Neuronal stem cell (in vitro differentiated cells): ENCODE data around the gene LRRC27.

Experiments used
- DNase-seq: peaks from one replicate; pipeline ENCODE4 v3.0.0-alpha.2; 2013; ENCODE audit warnings: low spot score
- H2AFZ ChIP-seq: one replicate; pipeline ENCODE4 v1.6.1; 2013; ENCODE audit warnings: mild to moderate bottlenecking, low read length, inconsistent platforms
- H2AK5ac ChIP-seq: 2 replicates; pipeline ENCODE4 v1.6.1; 2013; ENCODE audit warnings: low read depth, mild to moderate bottlenecking, inconsistent platforms, low read length, moderate library complexity, mixed read lengths
- H2BK120ac ChIP-seq: 2 replicates; pipeline ENCODE4 v1.6.1; 2013; ENCODE audit warnings: low read depth, mild to moderate bottlenecking, inconsistent platforms, low read length, moderate library complexity, mixed read lengths
- H2BK12ac ChIP-seq: one replicate; pipeline ENCODE4 v1.6.1; 2013; ENCODE audit warnings: low read length, inconsistent platforms
- H2BK15ac ChIP-seq: 2 replicates; pipeline ENCODE4 v1.6.1; 2013; ENCODE audit warnings: mild to moderate bottlenecking, low read length, inconsistent platforms, mixed read lengths
- H2BK5ac ChIP-seq: one replicate; pipeline ENCODE4 v1.6.1; 2013; ENCODE audit warnings: inconsistent platforms, mild to moderate bottlenecking, low read length, moderate library complexity
- H3K14ac ChIP-seq: one replicate; pipeline ENCODE4 v1.6.1; 2013; ENCODE audit warnings: low read length, inconsistent platforms
- H3K18ac ChIP-seq: 2 replicates; pipeline ENCODE4 v1.6.1; 2013; ENCODE audit warnings: low read length, inconsistent platforms
- H3K23ac ChIP-seq: 2 replicates; pipeline ENCODE4 v1.6.1; 2013; ENCODE audit warnings: low read depth, mild to moderate bottlenecking, mixed read lengths, low read length, inconsistent platforms; ENCODE audit not compliant: poor library complexity
- H3K27ac ChIP-seq: replicated peaks from 3 replicates; pipeline ENCODE4 v1.5.1; 2013; ENCODE audit warnings: low read length, inconsistent platforms
- H3K27me3 ChIP-seq, 3 experiments: 2 replicates each; pipeline ENCODE4 v1.6.1; 2013; ENCODE audit warnings: low read length in 3 of 3, mild to moderate bottlenecking in 2 of 3, inconsistent platforms in 1 of 3, low read depth in 1 of 3, mixed read lengths in 1 of 3, moderate library complexity in 1 of 3; ENCODE audit not compliant: control insufficient read depth in 3 of 3, insufficient read depth in 3 of 3
- H3K36me3 ChIP-seq, 2 donors: replicated peaks in 1 of 2; 2 replicates each; pipeline ENCODE4 v1.6.1; 2013; ENCODE audit warnings: low read length in 2 of 2; ENCODE audit not compliant: control insufficient read depth in 2 of 2, insufficient read depth in 2 of 2
- H3K4ac ChIP-seq: 2 replicates; pipeline ENCODE4 v1.6.1; 2013; ENCODE audit warnings: inconsistent platforms, mild to moderate bottlenecking, low read length, moderate library complexity
- H3K4me1 ChIP-seq, 2 donors: 1 replicate in 1 of 2; 2 replicates in 1 of 2; pipeline ENCODE4 v1.6.1; 2013; ENCODE audit warnings: low read length in 2 of 2, low read depth in 1 of 2; ENCODE audit not compliant: control insufficient read depth in 2 of 2, insufficient read depth in 1 of 2
- H3K4me2 ChIP-seq: one replicate; pipeline ENCODE4 v1.6.1; 2013; ENCODE audit warnings: mild to moderate bottlenecking, low read length, inconsistent platforms; ENCODE audit not compliant: insufficient read depth, poor library complexity, severe bottlenecking
- H3K4me3 ChIP-seq, 2 donors: 2 replicates each; pipeline ENCODE4 v1.5.1; 2013; ENCODE audit warnings: low read length in 2 of 2, mild to moderate bottlenecking in 2 of 2, inconsistent platforms in 1 of 2, moderate library complexity in 1 of 2
- H3K79me1 ChIP-seq: one replicate; pipeline ENCODE4 v1.6.1; 2013; ENCODE audit warnings: low read depth, mild to moderate bottlenecking, inconsistent platforms, low read length, moderate library complexity
- H3K9ac ChIP-seq: one replicate; pipeline ENCODE4 v1.6.1; 2013; ENCODE audit warnings: mild to moderate bottlenecking, low read depth, low read length, inconsistent platforms; ENCODE audit not compliant: poor library complexity
- H3K9me3 ChIP-seq, 2 donors: replicated peaks in 1 of 2; 2 replicates each; pipeline versions ENCODE3 to v1.6.1; 2013; ENCODE audit warnings: low read length in 2 of 2, mild to moderate bottlenecking in 2 of 2, inconsistent platforms in 1 of 2, low read depth in 1 of 2, mixed read lengths in 1 of 2, moderate library complexity in 1 of 2; ENCODE audit not compliant: control insufficient read depth in 2 of 2, insufficient read depth in 1 of 2
- H4K8ac ChIP-seq: one replicate; pipeline ENCODE4 v1.6.1; 2013; ENCODE audit warnings: low read depth, mild to moderate bottlenecking, inconsistent platforms, low read length, moderate library complexity
- H4K91ac ChIP-seq: one replicate; pipeline ENCODE4 v1.6.1; 2013; ENCODE audit warnings: low read length, low read depth, mild to moderate bottlenecking, inconsistent platforms; ENCODE audit not compliant: poor library complexity
- WGBS, 2 donors: extraction: QIAGEN DNeasy Blood & Tissue Kit; methylation state at CpG; one replicate each; pipeline ENCODE4 v1.1.7; 2013; ENCODE audit warnings: missing lambda C conversion rate in 2 of 2, mixed read lengths in 1 of 2; ENCODE audit not compliant: insufficient read length in 2 of 2, insufficient replicate concordance in 1 of 2; ENCODE audit errors: extremely low coverage in 2 of 2; 5-methylcytosine and 5-hydroxymethylcytosine counted together

LRRC27 gene

DNA sequence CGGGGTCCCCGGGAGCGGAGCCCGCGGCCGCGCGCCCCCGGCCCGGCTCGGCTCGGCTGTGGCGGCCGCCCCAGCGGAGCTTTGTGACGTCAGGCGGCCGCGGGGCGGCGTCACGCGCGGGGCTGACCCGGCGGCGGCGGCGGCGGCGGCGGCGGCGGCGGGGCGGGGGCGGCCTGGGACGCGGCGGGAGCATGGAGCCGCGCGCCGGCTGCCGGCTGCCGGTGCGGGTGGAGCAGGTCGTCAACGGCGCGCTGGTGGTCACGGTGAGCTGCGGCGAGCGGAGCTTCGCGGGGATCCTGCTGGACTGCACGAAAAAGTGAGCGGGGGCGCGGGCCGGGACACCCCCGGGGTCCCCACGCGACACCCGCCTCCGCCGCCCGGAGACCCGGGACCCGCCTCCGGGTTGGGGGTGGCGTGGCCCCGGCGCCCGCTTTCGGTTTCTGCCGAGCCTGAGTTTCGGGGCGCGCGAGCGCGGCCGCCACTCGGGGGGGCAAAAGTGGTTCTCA is 65.1 kb downstream of the LRRC27 start, which contains the start of gene PWWP2B:
Gene PWWP2B, plus strand, starts transcription at position 165 of the 506 bp plus-strand sequence. Its CDS starts 27 bp downstream, at position 192.
- H3K36me3 ChIP-seq, result no peaks in the 10 kb centered on the region
- peak within 1 kb of the TSS; percentile 90 for H3K4me2 ChIP-seq
- H2BK120ac ChIP-seq, result no peak within 1 kb of the TSS
- peak within 1 kb of the TSS; percentile 44 for H2BK15ac ChIP-seq
- peak within 1 kb of the TSS; percentile 60 for H3K23ac ChIP-seq
- H2AFZ ChIP-seq, result peak within 1 kb of the TSS; percentile 93
- H3K27ac ChIP-seq, result no peak within 1 kb of the TSS
- H2BK5ac ChIP-seq, result no peak within 1 kb of the TSS
- no peak within 1 kb of the TSS for H3K14ac ChIP-seq
- H3K9me3 ChIP-seq, result peaks cover 0 to 2% of the 10 kb centered on the region in 2 donors
- H4K8ac ChIP-seq, result no peak within 1 kb of the TSS
- no CpG with 5 or more reads among the region's 86 CpGs for WGBS, 2 donors
- peak within 1 kb of the TSS; percentile 97 for H3K18ac ChIP-seq
- H4K91ac ChIP-seq, result no peak within 1 kb of the TSS
- H3K79me1 ChIP-seq, result peaks cover 1% of the 10 kb centered on the region
- H2AK5ac ChIP-seq, result no peak within 1 kb of the TSS
- H2BK12ac ChIP-seq, result no peak within 1 kb of the TSS
- no peak within 1 kb of the TSS for H3K4ac ChIP-seq
- peaks cover 8 to 11% of the 10 kb centered on the region in 2 donors for H3K4me1 ChIP-seq
- peaks cover 0 to 23% (median 0%) of the 10 kb centered on the region in 3 experiments for H3K27me3 ChIP-seq
- H3K9ac ChIP-seq, result peak within 1 kb of the TSS; percentile 89
- peak within 1 kb of the TSS; percentile 77 to 81 for H3K4me3 ChIP-seq
- DNase-seq, result no peak

DNA sequence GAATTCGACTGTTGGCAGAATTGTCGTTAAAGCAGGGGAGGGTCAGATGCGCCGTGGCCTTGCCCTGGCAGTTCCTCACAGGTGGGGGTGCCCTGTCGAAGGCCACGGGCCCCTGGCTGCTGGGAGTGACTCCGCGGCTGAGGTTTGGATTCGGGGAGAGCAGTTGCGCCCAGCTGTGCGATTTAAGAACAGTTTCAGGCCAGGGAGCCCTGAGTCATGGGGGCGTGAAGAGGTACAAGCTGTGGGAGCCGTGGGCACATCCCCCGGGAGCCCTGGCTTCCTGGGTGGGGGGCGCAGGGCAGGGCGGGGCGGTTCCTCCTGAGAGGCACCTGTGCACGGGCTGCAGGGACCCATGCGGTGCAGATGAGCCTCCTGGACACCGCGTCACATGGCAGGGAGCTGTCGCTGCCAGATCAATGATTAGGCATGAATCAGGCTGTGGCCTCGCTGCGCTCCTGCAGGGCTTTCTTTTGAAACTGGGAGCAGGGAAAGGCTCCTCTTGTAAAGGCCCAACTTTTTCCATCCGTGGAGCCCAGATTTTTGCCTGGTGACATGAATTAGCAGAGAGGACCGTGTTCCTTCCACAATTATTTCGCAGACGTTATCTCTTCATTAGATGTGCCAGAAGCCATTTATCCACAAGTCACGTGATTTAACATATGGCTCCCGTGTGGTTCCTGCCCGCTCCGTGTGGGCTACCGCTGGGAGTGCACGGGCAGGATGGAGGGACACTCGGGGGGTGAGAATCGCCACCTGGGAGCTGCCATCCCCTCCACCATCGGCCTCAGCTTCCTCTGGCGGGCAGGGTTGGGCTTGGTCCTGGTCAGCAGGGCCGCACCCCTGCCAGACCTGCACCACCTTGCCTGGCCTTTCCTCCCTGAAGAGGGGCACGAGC is 65.9 kb downstream of the LRRC27 start:
- no peaks in the 10 kb centered on the region for H3K36me3 ChIP-seq
- H2BK12ac ChIP-seq, result peak overlapping the region; percentile 60
- no peak overlapping the region for H3K4ac ChIP-seq
- H3K14ac ChIP-seq, result peak overlapping the region; percentile 85
- H4K8ac ChIP-seq, result no peak overlapping the region
- peaks cover 0 to 23% (median 0%) of the 10 kb centered on the region in 3 experiments for H3K27me3 ChIP-seq
- H3K4me3 ChIP-seq, result peak overlapping the region; percentile 66 to 77
- H4K91ac ChIP-seq, result no peak overlapping the region
- peak overlapping the region; percentile 47 for H3K23ac ChIP-seq
- peak overlapping the region; percentile 93 for H2AFZ ChIP-seq
- peak overlapping the region; percentile 67 for H2BK5ac ChIP-seq
- H3K27ac ChIP-seq, result no peak overlapping the region
- H2AK5ac ChIP-seq, result peak overlapping the region; percentile 80
- H2BK15ac ChIP-seq, result peak overlapping the region; percentile 44
- peaks cover 8 to 11% of the 10 kb centered on the region in 2 donors for H3K4me1 ChIP-seq
- H3K4me2 ChIP-seq, result peak overlapping the region; percentile 90
- peaks cover 1% of the 10 kb centered on the region for H3K79me1 ChIP-seq
- no CpG with 5 or more reads among the region's 40 CpGs for WGBS, 2 donors
- H3K9me3 ChIP-seq, result no peaks in the 10 kb centered on the region
- peak overlapping the region; percentile 87 for H3K18ac ChIP-seq
- H2BK120ac ChIP-seq, result no peak overlapping the region
- peak overlapping the region; percentile 74 for H3K9ac ChIP-seq
- no peak for DNase-seq

DNA sequence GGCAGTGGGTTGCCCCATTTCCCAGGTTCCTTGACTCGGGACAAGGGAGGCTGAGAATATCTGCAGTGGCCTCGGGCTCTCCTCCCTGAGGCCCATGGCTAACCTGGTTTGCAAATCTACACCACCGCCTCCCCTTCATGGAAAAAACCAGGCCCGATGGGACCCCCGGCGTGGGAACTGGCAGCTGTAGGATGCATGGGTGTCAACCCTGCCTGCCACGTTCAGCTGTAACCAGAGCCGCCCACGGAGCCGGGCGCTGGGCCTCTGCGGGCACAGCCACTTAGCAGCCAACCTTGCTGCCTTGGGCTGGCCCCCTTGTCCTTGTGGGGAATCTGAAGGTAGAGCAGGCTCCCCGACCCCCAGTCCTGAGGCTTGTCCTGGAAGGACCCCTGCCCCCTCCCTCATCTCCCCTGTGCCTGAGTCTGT is 66.6 kb downstream of the LRRC27 start:
- Histone ChIP-seq H3K27me3 (peaks cover 0 to 23% (median 0%) of the 10 kb centered on the region in 3 experiments), H3K36me3 (no peaks in the 10 kb centered on the region), H2AK5ac (peak overlapping the region; percentile 80), H3K4ac (no peak overlapping the region), H3K27ac (no peak overlapping the region), H2BK15ac (no peak overlapping the region), H3K14ac (peak overlapping the region; percentile 85), H4K8ac (no peak overlapping the region), H3K4me1 (peaks cover 8 to 11% of the 10 kb centered on the region in 2 donors), H3K9ac (no peak overlapping the region), H2BK120ac (no peak overlapping the region), H2AFZ (no peak overlapping the region), H2BK5ac (peak overlapping the region; percentile 67), H3K79me1 (peaks cover 1% of the 10 kb centered on the region), H3K4me3 (peak overlapping the region in 1 of 2 donors; percentile 77), H3K4me2 (no peak overlapping the region), H3K9me3 (no peaks in the 10 kb centered on the region), H2BK12ac (peak overlapping the region; percentile 60), H3K18ac (peak overlapping the region; percentile 76), H3K23ac (peak overlapping the region; percentile 47), H4K91ac (no peak overlapping the region)
- WGBS, 2 donors, result no CpG with 5 or more reads among the region's 13 CpGs
- DNase-seq, result no peak
